KG1 (cell line): ENCODE measurements around the gene ALPI.
"Not testable (repeated sequence)": the region's sequence is repeated elsewhere in the genome, so short reads cannot be mapped to it uniquely, and the experiment has no call there.

Source experiments
- DNase-seq: peaks from one replicate; lab custom pipeline; 2025; lab: John Stamatoyannopoulos, UW

ALPI gene

DNA sequence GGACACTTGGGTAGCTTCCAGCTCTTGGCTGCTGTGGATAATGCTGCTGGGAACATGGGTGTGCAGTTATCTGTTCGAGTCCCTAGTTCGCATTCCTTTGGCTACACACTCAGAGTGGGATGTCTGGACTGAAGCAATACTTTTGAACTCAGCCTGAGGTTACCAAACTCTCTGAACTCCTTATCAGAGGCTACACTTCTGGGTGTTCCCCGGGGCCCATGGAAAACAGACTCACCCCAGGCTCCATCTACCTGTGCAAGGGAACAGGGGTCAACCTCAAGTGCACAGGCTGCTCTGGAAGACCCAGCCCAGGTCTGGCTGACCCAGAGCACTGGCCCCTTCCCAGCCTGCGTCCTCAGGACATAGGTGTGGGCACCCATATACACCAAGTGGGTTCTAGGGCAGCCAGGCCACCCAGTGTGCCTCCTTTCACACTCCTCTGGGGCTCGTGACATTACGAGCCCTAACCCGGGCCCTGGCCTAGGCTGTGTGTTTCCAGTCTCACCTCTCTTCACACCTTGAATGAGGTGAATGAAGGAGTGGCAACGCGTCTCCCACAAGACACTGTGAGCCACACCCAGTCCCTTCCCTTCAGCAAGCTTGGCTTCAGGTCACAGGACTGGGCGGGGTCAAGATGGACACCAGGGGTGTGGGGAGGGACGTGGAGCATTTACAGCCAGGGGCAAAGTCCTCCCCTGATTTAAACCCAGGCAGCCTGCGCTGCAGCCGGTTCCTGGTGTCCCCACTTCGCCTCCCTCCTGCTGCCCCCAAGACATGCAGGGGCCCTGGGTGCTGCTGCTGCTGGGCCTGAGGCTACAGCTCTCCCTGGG, at the start of gene ALPI:
Gene ALPI (plus strand): TSS at position 728 of the 830 bp plus-strand sequence. CDS start 47 bp downstream, at position 775.
- DNase-seq: no peak

DNA sequence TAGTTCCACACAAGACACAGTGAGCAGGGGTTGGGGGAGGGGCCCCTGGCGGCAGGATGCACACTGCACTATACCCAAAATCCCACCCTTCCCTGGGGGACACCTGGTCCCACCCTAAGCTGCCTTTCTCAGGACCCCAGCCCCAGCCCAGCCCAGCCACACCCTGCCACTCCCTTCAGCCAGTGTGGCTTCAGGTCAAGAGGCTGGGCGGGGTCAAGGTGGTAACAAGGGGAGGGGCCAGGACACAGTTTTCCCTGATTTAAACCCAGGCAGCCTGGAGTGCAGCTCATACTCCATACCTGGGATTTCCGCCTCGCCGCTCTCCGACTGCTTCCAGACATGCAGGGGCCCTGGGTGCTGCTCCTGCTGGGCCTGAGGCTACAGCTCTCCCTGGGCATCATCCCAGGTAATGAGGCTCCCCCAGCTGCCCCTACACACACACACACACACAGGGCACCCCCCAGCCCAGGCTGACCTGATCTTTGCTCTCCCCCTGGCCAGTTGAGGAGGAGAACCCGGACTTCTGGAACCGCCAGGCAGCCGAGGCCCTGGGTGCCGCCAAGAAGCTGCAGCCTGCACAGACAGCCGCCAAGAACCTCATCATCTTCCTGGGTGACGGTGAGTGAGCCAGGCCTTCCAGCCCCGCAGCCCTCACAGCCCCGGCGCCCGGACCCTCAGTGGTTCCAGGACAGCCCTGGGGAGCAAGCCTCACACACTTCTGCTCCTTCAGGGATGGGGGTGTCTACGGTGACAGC, 49.2 kb upstream of the ALPI start, which contains the start of gene ALPG:
Gene ALPG (plus strand): TSS at position 289 of the 755 bp plus-strand sequence. CDS start 51 bp downstream, at position 340.
- no peak for DNase-seq

DNA sequence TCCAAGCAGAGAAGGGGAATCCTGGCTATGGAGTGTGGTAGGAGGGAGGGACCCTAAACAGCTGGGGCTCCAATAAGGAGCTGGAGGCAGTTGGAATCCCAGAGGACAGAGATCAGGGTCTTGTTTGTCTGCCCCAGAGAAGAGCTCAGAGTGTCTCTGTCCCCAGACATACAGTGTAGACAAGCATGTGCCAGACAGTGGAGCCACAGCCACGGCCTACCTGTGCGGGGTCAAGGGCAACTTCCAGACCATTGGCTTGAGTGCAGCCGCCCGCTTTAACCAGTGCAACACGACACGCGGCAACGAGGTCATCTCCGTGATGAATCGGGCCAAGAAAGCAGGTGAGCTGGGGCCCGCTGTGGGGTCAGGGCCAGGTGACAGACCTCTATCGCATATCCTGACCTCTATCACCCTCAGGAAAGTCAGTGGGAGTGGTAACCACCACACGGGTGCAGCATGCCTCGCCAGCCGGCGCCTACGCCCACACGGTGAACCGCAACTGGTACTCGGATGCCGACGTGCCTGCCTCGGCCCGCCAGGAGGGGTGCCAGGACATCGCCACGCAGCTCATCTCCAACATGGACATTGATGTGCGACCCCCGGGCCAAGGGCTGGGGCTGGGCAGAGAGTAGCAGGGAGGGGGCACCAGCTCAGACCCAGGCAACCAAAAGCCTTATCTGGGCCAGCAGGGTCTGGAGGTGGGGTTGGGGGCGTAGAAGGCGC, 48.4 kb upstream of the ALPI start:
- not testable (repeated sequence) for DNase-seq

DNA sequence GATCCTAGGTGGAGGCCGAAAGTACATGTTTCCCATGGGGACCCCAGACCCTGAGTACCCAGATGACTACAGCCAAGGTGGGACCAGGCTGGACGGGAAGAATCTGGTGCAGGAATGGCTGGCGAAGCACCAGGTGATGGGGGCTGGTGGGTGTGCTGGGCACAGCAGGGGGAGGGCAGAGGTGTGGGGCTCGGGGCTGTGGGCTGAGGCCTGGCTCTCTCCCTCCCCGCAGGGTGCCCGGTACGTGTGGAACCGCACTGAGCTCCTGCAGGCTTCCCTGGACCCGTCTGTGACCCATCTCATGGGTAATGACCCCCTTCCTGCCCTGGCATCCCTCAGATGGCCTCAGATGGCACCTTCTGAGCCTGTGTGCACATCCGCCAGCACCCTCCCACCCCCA, 47.7 kb upstream of the ALPI start:
- DNase-seq: not testable (repeated sequence)

DNA sequence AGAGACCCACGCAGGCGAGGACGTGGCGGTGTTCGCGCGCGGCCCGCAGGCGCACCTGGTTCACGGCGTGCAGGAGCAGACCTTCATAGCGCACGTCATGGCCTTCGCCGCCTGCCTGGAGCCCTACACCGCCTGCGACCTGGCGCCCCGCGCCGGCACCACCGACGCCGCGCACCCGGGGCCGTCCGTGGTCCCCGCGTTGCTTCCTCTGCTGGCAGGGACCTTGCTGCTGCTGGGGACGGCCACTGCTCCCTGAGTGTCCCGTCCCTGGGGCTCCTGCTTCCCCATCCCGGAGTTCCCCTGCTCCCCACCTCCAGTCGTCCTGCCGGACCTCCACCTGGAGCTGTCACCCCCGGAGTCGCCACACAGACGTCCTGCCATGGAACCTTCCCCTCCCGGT, 46.3 kb upstream of the ALPI start:
- DNase-seq: not testable (repeated sequence)

DNA sequence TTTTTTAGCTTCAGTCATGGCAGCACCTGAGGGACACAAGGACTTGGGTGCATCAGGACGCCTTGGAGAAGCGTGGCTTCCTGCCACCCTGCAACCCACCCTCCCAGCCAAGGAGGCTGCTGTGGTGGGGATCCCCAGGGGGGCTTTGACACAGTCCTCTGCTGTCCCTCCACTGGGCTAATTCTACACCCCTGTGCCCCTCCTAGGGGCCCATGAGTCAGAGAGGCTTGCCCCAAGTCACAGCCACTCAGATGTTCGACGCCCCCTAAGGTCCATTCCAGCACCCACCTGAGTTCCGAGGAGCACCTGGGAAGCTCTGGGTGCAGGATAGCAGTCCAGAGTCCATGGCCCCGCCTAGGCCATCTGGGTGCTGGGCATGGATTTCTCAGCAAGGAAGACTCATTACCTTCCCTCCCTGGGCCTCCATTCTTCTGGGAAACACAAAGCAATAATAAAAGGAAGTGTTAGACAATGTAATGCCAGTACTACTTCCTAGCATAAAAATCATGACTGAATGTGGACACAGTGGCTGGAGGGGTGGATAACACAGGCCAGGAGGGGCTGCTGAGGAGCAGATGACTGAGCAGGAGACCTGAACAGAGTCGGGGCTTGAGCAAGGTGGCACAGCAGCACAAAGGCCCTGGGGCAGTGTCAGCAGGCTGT, 45.6 kb upstream of the ALPI start:
- DNase-seq: no peak

DNA sequence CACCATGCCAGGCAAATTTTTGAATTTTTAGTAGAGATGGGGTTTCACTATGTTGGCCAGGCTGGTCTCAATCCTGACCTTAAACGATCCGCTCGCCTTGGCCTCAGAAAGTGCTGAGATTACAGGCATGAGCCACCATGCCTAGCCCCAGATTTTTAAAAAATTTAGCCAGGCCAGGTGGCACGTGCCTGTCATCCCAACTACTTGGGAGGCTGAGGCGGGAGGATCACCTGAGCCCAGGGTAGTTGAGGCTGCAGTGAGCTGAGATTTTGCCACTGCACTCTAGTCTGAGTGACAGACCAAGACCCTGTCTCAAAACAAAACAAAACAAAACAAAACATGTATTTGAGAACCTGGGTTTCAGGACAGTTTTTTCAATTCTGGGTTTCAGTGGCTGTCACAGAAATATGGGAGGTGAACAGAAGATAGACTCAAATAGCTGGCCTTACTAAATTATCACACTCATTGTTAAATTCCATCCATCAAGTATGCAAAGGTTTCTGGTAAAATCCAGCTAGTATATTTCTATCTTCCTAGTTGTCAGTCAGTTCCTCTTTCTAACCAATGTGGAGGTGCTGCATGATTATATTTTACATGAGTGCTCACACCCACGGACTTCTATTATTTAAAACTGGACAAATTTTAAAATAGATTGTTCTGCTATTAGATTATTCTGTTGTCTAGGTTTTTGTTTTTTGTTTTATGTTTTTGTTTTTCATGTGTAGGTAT, 43.9 kb upstream of the ALPI start:
- DNase-seq: no peak

DNA sequence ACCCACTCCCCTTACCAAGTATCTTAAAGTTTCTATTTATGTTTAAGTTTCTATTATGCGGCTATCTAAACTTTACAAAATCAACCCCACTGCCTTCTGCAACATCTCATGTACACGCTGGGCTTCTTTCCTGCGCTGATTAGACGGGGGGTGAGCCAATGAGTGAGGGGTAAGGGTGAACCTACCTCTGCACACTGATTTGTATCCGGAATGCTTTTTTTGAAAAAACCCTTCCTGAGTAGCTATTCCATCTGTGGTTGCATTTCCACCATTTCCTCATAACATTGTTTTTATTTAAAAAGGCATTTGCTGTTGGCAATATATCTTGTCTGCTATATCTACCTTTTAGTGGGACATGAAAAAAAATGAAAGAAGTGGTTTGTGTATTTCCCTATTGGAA, 43.0 kb upstream of the ALPI start:
- no peak for DNase-seq

DNA sequence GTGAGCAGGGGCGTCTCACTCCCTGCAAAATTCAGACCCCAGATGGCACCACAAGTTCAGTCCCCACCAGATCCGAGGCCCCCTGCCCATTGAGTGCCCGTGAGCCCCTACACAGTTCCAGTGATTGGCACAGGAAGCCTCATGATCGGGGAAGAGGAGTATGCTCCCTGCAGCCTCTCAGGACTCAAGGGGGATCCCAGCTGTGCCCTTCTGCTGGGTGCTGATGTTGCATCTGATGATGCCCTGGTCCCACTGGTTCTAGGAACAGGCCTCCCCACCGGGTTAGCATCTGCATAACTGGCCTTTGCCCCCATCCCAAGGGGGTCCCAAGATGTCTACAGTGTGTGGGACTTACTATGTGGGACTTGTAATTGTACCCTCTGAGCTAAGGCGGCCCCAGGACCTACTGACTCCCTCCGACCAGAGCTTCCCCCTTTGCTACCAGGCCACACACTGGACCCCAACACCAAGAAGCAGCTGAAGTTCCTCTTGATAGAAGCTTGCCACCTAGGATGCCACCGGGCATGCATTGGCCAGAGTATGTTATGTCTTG, 40.7 kb upstream of the ALPI start:
- no peak for DNase-seq

DNA sequence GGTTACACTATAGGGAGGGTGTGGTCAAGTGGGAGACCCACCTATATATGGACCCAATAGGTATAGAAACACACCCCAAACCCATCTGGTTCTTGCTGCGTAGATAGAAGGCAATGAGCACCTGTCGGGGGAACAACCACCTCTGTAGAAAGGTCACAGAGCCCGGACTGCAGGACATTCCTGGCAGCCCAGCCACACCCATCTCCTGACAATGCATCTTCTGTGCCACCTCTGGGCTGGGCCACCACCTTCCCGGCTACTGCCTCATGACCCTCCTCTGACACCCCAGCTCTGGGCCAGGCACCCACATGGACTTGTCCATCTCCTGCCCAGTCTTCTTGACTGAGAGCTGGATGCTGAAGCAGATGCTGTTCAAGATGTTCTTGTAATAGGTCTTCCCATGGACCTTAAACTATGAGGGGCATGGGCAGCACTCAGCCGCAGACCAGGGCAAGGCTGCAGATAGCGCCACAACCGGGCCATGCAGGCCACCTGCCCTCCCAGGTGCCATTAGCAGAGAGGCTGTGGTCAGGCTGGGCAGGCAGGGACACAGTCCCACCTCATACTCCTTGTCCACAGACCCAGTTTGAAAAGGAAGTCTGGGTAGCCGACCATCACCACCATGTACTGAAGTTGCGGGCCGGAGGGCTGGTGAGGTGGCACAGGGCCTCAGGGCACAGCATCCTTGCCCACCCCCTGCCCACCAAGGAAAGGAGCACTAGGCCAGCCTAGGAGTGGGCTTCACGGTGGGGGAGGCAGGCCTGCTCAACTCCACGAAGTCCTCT, 40.0 kb upstream of the ALPI start:
- DNase-seq: no peak

DNA sequence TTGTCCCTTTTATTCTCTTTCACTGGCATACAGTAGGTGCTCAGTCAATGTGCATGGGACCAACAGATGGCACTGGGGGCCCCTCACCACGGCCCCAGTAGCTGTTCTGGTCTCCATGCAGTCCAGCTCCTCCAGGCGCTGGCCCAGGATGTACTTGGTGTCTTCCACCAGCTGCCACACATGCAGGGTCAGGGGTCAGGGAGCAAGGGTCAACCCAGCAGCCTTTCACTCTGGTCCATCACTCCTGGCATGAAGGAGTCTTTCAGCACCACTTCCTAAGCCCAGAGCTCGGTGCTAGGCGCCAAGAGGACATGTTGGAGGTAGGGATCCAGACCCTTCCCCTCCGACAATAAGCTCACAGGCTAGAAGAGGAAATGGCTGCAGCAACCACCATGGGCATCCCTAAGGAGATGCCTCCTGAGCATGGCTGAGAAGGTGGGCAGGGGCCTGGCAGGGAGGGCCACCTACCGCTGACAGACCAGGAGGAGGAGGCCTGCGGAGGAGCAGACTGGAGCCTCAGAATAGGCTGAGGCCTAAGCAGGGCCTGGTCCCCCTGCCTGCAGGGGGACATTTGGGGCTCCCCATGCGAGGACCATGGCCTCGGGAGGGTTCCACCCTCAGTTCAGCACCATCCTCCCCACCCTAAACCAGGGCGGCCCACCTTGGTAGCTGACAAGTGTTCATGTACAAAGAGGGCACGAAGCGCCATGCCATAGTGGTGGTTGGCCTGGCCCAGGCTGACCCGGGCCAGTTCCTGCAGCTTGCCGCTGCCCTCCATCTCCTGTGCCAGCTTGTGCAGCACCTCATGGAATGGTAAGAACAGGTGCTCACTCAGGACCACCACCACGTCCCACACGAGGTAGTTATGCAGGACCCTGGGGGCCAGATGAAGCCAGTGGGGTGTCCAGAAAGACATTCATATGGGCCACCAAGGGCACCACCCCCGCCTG, 39.2 kb upstream of the ALPI start:
- no peak for DNase-seq

DNA sequence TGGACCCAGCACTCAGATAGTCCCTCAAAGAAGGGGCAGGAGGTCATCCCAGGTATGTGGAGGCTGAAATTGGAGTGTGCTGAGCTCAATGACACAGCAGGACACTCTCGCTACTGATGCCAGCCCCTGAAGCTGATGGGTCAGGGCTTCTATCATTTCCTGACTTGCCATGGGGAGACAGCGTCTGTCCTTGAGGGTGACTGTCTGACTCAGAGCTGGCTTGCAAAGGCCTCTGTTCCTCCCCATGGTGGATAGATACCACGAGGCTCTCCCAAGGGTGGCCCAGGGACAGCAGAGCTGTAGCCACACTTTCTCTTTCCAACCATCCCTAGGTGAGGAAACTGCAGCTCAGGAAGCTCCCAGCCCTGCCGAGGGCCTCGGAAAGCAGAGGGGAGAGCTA, 38.5 kb upstream of the ALPI start:
- no peak for DNase-seq

DNA sequence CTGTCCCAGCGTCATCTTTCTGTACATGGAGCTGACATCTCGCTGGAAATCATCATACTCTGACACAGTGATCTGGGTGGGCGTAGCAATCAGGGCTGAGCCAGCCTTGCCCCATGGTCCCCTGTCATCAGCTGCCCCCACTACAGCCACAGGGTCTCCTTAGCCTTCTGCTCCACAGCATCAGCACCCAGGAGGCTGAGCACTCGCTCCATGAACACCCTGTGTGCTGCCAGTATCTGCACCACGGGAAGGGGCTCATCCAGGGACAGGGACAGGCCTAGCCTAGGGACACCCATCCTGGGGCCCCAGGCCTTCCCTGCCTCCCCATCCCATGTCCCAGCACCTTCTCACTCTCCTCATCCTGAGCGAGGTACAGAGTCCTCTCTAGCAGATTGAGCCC, 37.9 kb upstream of the ALPI start:
- no peak for DNase-seq

DNA sequence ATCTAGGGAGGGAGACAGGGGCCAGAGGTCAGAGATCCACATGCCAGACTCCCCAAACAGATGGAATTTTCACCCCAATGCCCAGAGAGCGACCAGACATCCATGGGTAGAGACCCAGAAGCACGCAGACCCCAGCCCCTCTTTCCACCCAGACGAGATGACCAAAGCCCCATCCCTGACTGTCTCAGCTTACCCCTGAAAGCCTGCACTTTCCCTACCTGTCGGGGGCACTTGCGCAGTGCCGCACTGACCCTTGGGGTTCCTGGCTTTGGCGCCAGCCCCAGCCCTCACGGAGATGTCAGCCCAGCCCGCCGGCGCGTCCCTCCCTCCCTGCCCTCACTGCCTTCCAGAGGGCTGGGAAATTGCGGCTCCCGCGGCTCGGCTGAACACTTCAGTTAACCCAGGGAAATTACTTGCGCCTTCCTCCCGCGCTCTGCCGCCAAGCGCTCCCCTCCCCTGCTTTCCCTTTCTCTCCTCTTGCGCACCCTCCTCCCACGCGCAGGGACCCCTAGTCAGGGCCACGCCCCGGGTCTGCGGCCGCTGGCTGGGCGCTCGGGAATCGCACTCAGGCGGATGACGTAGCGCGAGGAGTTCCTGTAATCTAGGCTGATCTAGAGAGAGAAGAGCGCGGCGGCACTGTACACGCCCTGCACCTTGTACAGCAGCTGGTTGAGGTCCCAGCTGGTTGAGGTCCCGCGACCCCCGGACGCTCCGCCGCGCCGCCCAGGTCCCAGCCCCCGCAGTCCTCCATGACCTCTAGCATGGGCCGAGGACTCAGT, 37.3 kb upstream of the ALPI start:
- no peak for DNase-seq

DNA sequence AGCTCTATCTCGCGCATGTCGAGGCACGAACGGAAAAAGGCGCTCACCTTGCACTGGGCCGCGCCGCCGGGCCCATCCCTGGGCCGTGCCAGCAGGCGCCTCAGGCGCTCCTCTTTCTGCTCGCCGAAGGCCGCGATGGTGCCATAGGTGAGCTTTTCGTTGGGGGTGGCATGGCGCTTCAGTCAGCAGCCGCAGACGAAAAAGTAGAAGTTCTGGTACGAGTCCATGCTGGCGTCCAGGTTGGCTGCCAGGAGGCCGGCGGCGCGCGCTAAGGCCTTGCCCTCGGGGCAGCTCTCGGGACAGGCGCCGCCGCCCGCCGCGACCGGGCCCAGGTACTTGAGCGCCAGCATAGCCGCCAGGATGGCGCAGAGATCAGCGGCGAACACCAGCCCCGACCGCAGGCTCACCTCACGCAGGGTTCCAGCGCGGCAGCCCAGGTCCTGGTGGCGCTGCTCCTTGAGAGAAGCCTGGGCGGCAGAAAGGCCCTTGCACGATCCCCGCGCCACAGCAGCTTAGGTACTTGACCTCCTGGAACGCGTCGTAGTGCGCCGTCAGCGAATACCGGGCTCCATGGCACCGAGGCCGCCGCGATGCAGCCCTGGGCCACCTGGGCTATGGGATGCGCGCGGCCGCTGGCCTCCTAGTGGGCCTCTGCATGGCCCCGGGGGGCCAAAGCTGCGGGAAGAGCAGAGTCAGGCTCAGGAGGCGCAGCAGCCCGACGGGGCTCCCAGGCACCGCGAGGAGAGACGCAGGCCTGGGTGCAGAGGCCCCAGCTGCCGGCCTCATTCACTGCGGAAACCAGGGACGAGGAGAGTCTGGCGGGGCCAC, 36.5 kb upstream of the ALPI start:
- DNase-seq: no peak

DNA sequence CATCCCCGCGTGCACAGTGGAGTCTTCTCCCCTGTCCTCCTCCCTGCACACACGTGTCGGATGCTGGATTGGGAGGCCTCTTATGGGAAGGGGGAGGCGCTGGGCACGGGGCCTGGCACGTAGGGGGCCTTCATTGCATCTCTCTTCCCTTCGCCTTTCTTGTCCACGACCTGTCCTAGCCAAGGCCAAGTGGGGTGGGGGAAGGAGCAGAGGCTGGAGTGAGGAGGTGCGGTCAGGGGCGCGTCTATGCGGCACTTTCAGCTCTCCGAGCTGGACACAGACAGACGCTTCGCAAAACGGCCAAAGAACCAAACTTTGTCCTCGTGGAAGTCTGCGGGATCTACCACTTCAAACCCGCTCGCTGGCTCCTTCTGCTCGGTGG, 35.9 kb upstream of the ALPI start:
- DNase-seq: no peak

DNA sequence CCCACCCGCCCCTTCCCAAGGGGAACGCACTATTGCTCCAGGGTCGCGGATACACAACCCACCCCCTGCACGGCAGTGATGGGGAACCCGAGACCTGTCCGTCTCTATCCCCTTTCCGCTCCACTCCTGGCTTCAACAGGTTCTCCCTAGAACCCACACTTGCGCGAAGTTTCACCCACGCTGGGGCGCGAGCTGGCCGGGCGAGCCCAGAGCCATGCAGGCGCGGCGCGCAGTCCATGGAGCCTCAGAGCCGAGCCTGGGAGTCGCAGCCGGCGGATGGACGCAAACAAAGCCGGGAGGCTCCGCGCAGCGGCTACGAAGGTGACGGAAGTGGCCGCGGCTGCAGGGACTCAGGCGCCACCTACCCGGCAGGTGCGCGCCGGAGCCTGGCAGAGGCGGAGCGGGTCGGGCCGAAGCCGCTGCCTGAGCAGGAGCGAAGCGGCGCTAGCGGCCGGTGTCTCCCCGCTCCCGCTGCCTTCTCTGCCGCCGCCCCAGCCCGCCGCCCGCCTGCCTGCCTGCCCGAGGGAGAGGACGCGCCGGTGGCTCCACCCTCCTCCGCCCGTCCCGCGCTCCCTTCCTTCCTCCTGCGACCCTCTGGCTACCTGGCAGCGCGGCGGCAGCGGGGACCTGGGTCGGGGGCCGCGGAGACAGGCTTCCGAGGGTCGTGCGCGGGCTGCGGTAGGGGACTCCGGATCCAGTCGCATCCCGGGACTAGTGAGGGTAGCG, 35.3 kb upstream of the ALPI start:
- no peak for DNase-seq
